ENCODE data around the gene PROS1.

DNA sequence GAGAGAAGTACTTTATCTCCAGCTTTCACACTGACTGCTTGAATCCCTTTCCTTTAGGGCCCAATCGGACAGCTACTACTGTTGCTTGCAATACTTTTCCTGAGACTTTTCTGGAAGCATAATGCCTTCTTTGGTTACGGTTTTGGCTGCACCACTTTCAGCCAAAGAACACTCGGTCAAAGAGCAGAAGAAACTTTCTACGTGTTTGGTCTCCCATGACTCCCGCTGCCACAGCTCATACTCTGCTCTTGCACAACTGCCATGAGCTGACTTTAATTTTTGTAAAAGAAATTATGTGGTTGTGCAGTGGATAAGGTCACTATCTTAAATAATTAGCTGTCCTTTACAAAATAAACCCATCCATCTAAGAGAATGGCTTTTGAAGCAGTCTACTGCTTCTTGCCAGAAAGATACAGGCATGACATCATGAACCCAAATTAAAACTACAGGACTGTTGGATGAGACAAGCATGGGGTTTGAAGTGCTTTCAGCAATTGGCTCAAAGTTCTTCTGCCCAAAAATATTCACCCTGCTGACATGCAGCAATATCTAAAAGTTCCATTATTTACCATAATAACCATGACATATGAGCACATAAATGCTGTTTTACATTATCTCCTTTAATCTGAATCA is 42.0 kb downstream of the PROS1 start:
- TF ChIP-seq, protein P1, sequence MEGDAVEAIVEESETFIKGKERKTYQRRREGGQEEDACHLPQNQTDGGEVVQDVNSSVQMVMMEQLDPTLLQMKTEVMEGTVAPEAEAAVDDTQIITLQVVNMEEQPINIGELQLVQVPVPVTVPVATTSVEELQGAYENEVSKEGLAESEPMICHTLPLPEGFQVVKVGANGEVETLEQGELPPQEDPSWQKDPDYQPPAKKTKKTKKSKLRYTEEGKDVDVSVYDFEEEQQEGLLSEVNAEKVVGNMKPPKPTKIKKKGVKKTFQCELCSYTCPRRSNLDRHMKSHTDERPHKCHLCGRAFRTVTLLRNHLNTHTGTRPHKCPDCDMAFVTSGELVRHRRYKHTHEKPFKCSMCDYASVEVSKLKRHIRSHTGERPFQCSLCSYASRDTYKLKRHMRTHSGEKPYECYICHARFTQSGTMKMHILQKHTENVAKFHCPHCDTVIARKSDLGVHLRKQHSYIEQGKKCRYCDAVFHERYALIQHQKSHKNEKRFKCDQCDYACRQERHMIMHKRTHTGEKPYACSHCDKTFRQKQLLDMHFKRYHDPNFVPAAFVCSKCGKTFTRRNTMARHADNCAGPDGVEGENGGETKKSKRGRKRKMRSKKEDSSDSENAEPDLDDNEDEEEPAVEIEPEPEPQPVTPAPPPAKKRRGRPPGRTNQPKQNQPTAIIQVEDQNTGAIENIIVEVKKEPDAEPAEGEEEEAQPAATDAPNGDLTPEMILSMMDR (IDR thresholded peaks at IDR 0.05 in 8 of 11, conservative IDR thresholded peaks at IDR 0.05 in 3 of 11) = no peak
- no peak for TF ChIP-seq POLR2A (IDR thresholded peaks at IDR 0.05)
- TF ChIP-seq POLR2AphosphoS5 (IDR thresholded peaks at IDR 0.05) = no peak
